H1 (cell line): ENCODE measurements around the gene BLOC1S1. TPM values are rescaled to one million over a fixed set of nuclear protein-coding genes. Genes with fewer than 3 reads are reported as not detected.

Experiments used
- BCL11A ChIP-seq, 2 experiments: IDR thresholded peaks; one replicate each; pipeline ENCODE4 v1.6.1; 2011; ENCODE audit warnings: low read depth in 2 of 2, low read length in 2 of 2, mild to moderate bottlenecking in 2 of 2
- CHD7 ChIP-seq: fragments of 300-600 bp; sonication (generic); IDR thresholded peaks from 2 replicates; pipeline ENCODE4 v1.7.1; 2012; ENCODE audit warnings: low read length, moderate library complexity, mild to moderate bottlenecking, inconsistent platforms; ENCODE audit not compliant: insufficient replicate concordance
- EP300 ChIP-seq, 2 experiments: IDR thresholded peaks; 1 replicate in 1 of 2; 2 replicates in 1 of 2; pipeline ENCODE4 v1.6.1; 2011 to 2012; ENCODE audit warnings: low read depth in 2 of 2, low read length in 2 of 2, mild to moderate bottlenecking in 2 of 2, borderline replicate concordance in 1 of 2, inconsistent platforms in 1 of 2, moderate library complexity in 1 of 2
- FOSL1 ChIP-seq: IDR thresholded peaks from 2 replicates; pipeline ENCODE4 v1.6.1; 2011; ENCODE audit warnings: mild to moderate bottlenecking, low read depth, low read length, moderate library complexity; ENCODE audit not compliant: insufficient read depth
- HDAC2 ChIP-seq, 2 experiments: fragments of 300-600 bp in 1 of 2; sonication (generic) in 1 of 2; IDR thresholded peaks; 2 replicates each; pipeline ENCODE4 v1.6.1; 2011 to 2012; ENCODE audit warnings: low read depth in 2 of 2, low read length in 2 of 2, mild to moderate bottlenecking in 2 of 2, moderate library complexity in 2 of 2, borderline replicate concordance in 1 of 2, inconsistent platforms in 1 of 2
- HDAC6 ChIP-seq: IDR thresholded peaks from one replicate; pipeline ENCODE4 v1.7.1; 2012; ENCODE audit warnings: low read depth, mild to moderate bottlenecking, inconsistent platforms, low read length, moderate library complexity
- POLR2A ChIP-seq, 2 experiments: IDR thresholded peaks; 1 replicate in 1 of 2; 2 replicates in 1 of 2; pipeline ENCODE4 v1.6.1; 2011; ENCODE audit warnings: low read depth in 2 of 2, low read length in 2 of 2, mild to moderate bottlenecking in 2 of 2; ENCODE audit errors: control extremely low read depth in 1 of 2
- SP2 ChIP-seq: IDR thresholded peaks from 2 replicates; pipeline ENCODE4 v1.6.1; 2012; ENCODE audit warnings: mild to moderate bottlenecking, low read length, inconsistent platforms
- YY1 ChIP-seq: IDR thresholded peaks from 2 replicates; pipeline ENCODE4 v1.6.1; 2011; ENCODE audit warnings: low read depth, mild to moderate bottlenecking, low read length
- polyA plus RNA-seq, 7 experiments: library from polyadenylated mRNA; depleted of rRNA in 3 of 7; stranded (reverse) in 5 of 7; unstranded in 2 of 7; fragments of >200 nt in 5 of 7; fragments of 200-250 nt in 2 of 7; gene quantifications; 1 replicate in 5 of 7; 2 replicates in 1 of 7; 4 replicates in 1 of 7; pipeline versions ENCODE4 v1.2.1 to v1.2.3, GENCODE V29; 2011 to 2013; ENCODE audit warnings: missing spikeins in 2 of 7, mixed read lengths in 2 of 7
- total RNA-seq: library from RNA; stranded (reverse); fragmentation: NEBNext Ultra II Directional; extraction: Animal tissue kit (Norgen Biotek cat#: 25700); gene quantifications from 2 replicates; pipeline ENCODE4 v1.2.1, GENCODE V29; 2021

The BLOC1S1 gene
- total and polyA plus RNA-seq, 2 of the 8 experiments (the other 6 are each of a cell fraction or from before 2014, with no cell fraction given), result 91.1 to 185 TPM

- TF ChIP-seq FOSL1 (no peak), CHD7 (no peak), BCL11A (IDR thresholded peaks at IDR 0.05; ENCODE audit: low read depth in 2 of 2, low read length in 2 of 2) (no peak), POLR2A (IDR thresholded peaks at IDR 0.05; ENCODE audit: control extremely low read depth in 1 of 2, low read depth in 2 of 2, low read length in 2 of 2) (peak in 1 of 2 experiments; percentile 61; a peak in 2 of 3 replicates), HDAC2 (IDR thresholded peaks at IDR 0.05; ENCODE audit: borderline replicate concordance in 1 of 2, low read depth in 2 of 2, low read length in 2 of 2) (no peak; a peak in 1 of 4 replicates), SP2 (peak; percentile 9; the same call in 1 of the 2 replicates), EP300 (IDR thresholded peaks at IDR 0.05; ENCODE audit: borderline replicate concordance in 1 of 2, low read depth in 2 of 2, low read length in 2 of 2) (no peak), YY1 (peak; percentile 73; the same call in 1 of the 2 replicates), HDAC6 (no peak)
Measured at GRCh38 chr12:55738123-55739024, 22.5 kb downstream of the BLOC1S1 start (continued).
